Measurements from ENCODE around the gene JARID2.

GRCh38 chr6:15521582-15521981 lies 275.7 kb downstream of the JARID2 start:
- TF ChIP-seq BRF2 (CRISPR knock-in tag; IDR thresholded peaks at IDR 0.05) (no peak), KDM5B (CRISPR knock-in tag; IDR thresholded peaks at IDR 0.05; ENCODE audit: borderline replicate concordance) (no peak), SRF (IDR thresholded peaks at IDR 0.05; ENCODE audit: low read depth, low read length) (no peak), REPIN1 (CRISPR knock-in tag; IDR thresholded peaks at IDR 0.05; ENCODE audit: borderline replicate concordance, low read depth) (no peak), POLR2AphosphoS5 (IDR thresholded peaks at IDR 0.05; ENCODE audit: low read depth, low read length) (no peak), ARNTL (CRISPR knock-in tag; IDR thresholded peaks at IDR 0.05) (no peak), NFRKB (IDR thresholded peaks at IDR 0.05) (no peak), ZBTB14 (CRISPR knock-in tag; IDR thresholded peaks at IDR 0.05) (no peak), NFE2L1 (CRISPR knock-in tag; IDR thresholded peaks at IDR 0.05; ENCODE audit: borderline replicate concordance) (no peak)
- TF ChIP-seq, protein P1, sequence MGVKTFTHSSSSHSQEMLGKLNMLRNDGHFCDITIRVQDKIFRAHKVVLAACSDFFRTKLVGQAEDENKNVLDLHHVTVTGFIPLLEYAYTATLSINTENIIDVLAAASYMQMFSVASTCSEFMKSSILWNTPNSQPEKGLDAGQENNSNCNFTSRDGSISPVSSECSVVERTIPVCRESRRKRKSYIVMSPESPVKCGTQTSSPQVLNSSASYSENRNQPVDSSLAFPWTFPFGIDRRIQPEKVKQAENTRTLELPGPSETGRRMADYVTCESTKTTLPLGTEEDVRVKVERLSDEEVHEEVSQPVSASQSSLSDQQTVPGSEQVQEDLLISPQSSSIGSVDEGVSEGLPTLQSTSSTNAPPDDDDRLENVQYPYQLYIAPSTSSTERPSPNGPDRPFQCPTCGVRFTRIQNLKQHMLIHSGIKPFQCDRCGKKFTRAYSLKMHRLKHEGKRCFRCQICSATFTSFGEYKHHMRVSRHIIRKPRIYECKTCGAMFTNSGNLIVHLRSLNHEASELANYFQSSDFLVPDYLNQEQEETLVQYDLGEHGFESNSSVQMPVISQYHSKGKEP (CRISPR knock-in tag; IDR thresholded peaks at IDR 0.05), result no peak

Data from HepG2 (cell line).